HG03442 (cell line): ENCODE data around the gene ATP11C.
"Not testable (repeated sequence)": the region's sequence is repeated elsewhere in the genome, so short reads cannot be mapped to it uniquely, and the experiment has no call there.

Experiments used
- ATAC-seq: cut with Tn5 transposase; IDR thresholded peaks from one replicate; pipeline ENCODE4 v1.9.1; 2021; ENCODE audit warnings: mild to moderate bottlenecking, moderate library complexity; ENCODE audit not compliant: unreplicated experiment

The ATP11C gene

DNA sequence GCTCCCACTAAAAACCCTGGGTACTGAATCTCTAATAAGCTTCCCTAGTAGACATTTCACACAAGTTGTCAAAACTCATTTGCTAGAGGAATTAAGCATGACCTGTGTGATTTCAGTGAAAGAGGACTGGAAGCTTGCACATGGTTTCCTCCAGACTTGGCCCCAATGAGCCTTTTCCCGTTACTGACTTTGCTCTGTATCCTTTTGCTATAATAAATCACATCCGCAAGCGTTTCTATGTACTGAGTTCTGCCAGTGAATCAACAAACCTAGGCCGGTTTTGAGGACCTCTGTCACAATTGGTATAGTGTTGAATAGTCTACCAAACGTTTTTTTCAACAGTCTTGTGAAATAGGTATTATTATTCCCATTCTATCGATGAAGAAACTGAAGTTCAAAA, 8.2 kb downstream of the ATP11C start:
- ATAC-seq, result no peak

DNA sequence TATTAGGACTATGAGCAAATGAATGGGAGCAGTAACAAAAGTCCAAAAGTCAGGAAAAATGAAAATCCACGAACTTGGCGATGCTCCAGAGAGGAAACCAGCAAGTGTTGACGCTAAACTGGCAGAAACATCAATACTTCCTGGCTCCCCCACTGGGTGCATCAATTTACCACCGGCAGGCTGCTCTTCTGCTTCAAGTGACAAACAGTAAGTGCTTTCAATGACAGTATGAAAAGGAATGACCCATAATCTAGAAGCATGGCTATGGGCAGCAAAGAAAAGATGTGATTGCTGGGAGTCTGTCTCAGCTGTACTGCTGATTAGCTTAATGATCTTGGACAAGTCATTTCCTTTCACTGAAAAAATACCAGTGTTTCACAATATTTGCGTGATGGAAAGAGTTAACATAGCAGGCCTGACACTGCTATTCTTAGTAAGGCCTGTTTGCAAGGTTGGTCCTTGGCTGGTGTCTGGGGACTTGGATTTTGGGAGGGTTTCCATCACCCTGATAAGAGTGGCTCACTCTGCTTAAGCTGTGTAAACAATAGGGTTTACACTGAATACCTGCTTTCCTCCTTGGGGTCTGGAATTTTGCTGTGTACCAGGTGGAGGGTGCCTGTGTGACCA, 8.7 kb downstream of the ATP11C start:
- ATAC-seq, result no peak

DNA sequence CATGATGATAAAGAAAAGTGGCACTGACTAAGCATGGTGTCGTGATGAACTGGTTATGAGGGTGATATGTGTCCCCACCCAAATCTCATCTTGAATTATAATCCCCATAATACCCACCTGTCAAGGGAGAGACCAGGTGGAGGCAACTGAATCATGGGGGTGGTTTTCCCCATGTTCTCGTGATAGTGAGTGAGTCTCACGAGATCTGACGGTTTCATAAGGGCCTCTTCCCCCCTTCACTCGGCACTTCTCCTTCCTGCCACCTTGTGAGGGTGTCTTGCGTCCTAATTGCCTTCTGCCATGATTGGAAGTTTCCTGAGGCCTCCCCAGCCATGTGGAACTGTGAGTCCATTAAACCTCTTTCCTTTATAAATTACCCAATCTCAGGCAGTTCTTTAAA, 11.7 kb downstream of the ATP11C start:
- ATAC-seq, result not testable (repeated sequence)

DNA sequence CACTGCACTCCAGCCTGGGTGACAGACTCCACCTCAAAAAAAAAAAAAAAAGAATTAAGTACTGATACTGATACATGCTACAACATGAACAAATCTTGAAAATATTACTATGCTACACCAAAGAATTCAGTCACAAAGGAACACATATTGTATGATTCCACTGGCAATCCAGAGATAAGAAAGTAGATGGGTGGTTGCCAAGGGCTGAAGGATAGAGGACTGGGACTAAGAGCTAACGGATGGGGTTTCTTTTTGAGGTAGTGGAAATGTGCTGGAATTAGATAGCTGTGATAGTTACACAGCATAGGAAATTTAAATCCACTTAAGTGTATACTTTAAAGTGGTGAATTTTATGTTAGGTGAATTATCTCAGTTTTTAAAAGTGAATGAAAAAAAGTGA, 12.5 kb downstream of the ATP11C start:
- no peak for ATAC-seq

DNA sequence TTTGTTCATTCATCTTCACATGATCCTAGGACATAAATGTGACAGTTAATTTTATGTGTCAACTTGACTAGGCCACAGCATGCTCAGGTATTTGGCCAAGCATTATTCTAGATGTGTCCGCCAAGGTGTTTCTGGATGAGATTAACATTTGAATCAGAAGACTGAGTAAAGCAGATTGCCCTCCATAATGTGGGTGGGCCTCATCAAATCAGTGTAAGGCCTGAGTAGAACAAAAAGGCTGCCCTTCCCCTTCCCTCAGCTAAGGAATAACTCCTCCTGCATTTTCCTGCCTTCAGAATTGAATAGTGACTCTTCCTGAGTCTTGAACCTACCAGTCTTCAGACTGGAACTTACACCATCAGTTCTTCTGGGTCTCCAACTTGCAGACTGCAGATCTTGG, 18.4 kb downstream of the ATP11C start:
- no peak for ATAC-seq

DNA sequence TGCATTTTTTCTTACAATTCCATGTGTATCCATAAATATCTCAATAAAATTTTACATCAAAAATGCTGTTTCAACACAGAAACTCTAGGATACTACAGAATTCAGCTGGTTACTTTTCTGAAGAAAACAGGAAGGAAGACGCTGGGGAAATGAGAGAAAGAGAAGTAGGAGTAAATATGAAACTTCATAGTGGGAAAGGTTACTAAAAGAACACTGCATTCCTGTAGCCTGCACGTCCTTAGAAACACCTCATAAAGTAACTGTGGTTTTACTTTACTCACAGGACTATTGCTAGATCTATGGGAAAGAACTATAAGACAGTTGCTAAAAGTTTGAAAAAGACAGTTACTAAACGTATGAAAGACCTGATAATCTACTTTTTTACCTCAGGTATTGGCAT, 23.1 kb downstream of the ATP11C start:
- peak; percentile 73 for ATAC-seq

DNA sequence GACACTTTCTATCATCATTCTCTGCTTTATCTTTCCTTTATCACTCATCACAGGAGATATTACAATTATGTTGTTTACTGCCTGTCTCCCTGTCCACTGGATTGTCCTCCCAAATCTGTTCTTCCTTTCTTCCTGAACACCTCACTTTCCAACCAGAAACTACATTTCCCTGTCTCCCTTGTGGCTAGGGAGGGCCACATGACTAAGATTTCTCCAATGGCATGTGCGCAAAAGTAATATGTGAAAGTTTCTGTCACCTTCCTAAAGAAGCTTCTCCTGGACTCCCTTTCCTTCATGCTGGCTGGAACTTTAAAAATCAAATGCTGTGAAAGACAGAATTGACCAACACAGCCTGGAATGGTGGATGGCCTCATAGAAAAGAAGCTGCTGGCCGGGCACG, 25.8 kb downstream of the ATP11C start:
- ATAC-seq, result no peak

DNA sequence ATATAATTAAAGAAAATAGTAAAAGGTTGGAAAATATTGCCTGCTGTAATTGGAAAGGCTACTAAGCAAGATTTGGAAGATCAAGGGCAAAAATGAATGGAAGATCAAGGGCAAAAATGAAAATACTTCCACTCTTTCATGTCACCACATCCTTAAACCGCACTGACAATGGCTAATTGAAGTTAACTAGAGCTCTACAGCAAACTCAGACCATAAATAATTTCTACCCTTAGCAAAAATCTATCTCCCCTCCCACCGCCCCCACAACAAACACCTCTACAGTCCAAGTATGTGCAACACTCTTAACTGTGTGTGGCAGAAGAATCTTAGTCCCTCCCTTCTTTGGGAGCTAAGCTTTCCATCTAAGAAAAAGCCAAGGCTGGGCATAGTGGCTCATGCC, 27.1 kb downstream of the ATP11C start:
- ATAC-seq, result no peak

DNA sequence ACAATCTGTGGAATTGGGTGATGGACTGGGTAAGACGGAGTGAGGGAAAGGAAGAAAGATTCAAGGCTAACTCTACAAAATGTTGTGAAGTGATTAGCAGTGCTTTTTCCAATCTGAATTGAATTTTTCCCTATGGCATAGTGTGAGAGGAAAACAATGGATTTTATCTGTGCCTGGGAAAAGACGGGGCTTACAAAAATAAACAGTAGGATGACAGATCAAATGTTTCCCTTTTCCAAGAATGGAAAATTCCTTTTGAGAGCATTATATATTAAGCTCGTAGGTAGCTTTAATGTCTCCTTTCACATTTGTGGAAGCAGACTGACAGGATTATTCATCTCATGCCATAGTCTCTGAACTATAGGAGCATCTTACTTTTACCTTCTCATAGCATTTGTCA, 27.8 kb downstream of the ATP11C start:
- ATAC-seq, result no peak

DNA sequence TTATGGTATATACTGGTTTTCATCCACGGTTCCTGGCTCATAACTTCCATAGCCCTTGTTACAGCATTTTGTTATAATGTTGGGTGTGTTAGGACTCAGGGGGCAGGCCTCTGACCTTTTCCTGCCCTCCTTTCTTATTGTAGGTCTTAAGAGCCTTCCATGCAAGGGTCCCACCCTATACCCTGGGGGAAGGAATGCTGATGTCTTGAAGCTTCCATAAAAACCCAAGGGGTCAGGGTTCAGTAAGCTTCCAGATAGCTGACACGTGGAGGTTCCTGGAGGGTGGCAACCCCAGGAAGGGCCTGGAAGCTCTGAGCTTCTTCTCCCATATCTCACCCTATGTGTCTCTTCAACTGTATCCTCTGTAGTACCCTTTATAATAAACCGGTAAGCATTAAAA, 29.6 kb downstream of the ATP11C start:
- no peak for ATAC-seq

DNA sequence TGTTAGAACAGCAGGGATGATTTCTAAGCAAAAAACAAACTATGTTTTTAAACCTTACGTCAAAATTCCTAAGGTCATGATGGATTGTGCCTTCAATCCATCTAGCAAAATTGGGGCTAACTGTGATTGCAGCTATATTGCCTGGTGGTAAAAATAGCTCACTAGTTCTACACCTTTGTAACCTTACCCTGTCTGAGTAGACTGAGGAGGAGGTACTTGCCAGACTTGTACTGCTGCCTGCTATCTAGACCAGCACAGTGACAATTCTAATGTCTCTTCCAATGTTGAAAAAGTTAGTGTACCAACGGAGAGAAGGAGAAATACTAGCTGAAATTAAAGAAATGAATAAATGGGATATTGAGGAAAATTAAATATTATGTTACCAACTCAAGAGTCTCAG, 30.3 kb downstream of the ATP11C start:
- ATAC-seq, result no peak

DNA sequence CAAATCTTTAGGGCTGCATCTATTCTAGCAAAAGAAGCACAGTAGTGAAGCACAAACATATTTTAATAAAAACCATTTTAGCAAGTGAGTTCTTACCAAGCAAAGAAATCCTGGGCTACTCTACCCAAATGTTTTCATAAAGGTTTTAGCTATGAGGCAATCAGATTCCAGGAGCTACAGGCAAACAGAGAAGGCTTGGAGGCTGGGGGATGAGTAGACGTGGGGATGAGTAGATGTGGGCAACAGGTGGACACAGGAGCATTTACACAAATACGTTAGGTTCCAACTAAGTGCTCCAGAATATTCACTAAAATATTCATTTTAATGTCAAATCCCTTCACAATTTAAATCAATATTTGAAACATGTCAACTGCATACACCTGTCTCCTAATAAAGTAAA, 34.5 kb downstream of the ATP11C start:
- no peak for ATAC-seq

DNA sequence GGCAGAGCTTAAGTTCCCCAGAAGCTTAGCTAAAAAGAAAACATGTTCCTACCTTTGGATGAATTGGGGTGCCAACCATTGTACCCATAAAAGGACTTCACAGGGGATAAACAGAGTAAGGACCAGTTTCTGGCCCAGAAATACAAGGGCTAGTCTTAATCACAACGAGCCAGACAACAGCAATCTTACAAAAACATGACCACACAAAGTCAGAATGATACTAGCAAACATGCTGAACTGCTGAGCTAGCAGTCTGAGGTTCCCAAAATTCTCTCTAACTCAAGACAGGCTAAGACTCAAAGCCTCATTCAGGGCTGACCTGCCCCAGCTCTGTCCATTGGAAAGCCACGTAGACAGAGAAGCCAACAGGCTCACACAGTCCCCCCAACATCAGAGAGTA, 40.3 kb downstream of the ATP11C start:
- peak; percentile 91 for ATAC-seq

DNA sequence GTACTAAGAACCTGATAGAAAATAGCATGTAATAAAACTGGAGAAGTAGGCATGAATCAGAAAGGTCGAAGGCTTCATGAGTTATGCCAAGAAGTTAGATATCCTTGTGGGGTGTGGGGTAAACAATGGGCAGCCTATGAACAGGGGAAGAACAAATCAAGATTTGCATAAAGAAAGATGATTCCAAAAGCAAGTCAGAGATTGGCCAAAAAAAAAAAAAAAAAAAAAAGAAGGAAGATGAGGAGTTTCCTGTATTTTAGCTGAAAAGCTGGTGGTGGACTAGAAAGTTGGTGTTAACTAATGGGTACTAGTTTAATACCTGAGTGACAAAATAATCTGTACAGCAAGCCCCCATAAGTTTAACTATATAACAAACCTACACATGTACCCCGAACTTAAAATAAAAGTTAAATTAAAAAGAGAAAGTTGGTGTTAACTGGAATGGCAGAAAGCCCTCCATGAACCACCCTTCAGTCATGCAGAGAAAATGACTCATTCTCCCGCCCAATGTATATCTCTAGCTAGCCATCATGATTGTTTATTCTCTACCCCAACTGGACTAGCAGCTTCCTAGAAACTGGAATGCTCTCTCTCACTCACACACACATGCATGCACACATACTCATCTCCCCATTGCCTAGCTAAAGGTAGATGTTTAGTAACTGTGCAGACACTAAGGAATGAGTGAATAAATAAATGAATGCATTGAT, 41.7 kb downstream of the ATP11C start:
- no peak for ATAC-seq

DNA sequence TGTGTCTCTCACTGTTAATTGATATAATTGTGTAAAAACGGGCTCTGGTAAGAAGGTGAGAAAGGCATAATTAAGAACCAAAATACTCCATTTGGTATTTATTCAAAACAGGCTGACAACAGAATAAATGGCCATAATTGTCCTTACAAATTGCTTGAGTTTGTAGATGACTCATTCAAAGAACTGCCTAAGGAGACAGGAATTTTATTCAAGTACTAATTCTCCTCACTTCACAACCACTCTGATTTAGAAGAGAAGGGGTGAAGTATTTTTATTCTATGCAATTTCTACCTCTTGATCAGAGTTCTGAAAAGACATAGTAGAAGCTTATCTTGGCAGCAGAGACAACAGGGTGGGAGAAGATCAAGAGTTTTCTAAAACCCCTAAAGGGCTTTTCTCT, 43.1 kb downstream of the ATP11C start:
- ATAC-seq, result no peak

DNA sequence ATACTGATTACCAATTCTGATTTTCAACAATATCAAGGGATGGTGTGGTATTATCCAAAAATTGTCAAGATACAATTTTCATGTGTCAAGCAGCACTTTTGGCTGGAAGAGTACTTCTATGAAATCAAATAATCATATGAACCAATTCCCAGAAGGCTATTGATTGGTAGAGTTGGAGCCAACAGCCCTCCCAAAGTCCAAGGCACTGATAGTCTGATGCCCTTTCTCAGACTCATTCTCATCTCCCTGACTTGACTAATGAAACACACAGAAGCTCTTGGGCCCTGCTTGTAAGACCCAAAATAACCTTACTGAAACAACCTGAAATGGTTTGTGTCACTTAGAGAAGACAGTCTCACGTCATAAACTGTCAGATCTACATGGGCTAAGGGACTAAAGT, 48.9 kb downstream of the ATP11C start:
- ATAC-seq, result no peak

DNA sequence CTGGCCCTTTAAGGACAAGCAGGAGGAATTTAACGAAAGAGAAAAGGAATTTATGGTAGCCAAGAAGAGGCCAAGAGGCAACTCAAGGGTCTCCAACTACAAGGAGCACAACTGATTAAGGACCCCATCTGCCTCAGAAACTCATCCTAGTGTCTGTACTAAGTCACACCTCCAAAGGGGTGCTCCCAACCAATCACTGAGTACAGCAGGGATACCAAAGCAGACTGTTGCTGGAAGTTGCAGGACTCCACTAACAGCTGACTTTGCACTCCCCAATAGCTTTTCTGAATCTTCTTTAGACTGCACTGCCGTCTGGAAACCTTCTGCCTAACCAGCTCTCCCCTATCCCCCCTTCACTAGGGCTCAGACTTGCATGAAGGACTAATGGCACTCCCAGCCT, 50.6 kb downstream of the ATP11C start:
- no peak for ATAC-seq

DNA sequence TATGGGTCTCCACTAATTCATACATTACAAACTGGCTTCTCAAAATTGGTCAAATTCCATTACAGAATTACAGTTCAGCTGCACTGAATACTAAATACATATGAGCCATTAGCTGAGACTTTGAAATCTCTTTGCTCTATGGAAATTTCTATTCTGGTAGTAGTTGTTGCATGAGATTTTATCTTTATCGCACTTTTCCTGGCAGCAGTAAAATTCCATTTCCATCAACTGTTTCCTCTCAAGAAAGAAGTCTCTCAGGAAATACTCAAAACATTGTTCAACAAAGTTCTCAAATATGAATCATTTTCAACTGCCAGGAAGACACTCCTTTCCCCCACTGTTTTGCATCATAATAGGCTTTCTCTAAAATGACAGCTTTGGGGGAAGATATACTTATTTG, 51.3 kb downstream of the ATP11C start:
- no peak for ATAC-seq

DNA sequence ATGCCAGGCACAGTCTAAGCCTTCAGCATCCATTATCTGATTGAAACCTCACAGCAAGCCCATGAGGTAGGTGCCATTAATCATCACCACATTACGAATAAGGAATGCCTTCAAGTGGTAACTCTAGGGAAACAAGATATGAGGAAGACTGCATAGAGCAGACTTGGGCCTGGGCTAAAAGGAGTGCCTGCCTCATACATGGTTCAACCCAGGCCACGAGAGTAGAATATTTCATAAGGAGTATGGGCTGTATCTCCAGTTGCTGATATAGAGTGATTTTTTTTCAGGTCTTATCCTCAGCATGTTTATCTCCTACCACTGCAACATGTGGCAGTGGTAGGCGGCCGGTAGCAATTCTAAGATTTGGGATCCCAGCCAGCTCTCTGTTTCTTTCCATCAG, 51.7 kb downstream of the ATP11C start:
- no peak for ATAC-seq

DNA sequence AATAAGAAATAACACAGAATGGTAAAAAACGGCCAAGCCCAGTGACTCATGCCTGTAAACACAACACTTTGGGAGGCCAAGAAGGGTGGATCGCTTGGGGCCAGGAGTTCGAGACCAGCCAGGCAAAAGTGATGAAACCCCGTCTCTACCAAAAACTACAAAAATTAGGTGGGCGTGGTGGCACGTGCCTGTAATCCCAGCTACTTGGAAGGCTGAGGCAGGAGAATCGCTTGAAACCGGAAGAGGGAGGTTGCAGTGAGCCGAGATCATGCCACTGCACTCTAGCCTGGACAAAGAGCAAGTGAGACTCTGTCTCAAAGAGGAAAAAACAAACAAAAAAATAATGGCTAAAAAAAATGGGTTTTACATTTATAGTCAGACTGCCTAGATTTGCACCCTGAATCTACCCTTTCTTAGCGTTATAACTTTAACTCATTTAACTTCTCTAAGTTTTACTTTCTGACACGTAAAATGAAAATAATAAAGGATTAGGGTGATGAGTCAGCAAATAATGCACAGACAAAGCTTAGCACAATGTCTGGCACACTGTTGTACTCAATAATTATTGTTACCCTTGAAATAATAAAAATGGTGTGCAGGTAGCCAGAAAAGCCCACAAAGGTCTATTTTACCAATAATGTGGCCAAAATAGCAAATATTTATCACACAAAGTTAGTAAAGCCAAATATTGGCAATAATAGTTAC, 55.0 kb downstream of the ATP11C start:
- no peak for ATAC-seq

DNA sequence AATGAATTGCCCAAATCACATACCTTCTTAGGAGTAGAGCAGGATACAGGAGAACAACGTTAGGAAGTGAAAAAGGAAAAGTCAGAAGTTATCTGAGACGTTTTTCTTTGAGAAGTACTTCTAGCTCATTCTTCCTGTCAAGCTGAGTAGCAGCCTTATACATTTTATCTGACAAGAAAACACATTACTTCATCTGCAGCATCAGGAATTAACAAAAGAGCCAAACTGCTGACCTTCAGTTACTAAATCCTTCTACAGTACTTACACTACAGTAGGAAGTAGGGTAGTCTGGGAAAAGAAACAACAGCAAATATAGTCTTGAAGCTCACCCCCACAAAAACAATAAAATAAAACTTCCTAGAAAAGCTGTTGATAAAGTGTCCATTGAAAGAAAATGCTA, 57.0 kb downstream of the ATP11C start:
- ATAC-seq, result no peak

DNA sequence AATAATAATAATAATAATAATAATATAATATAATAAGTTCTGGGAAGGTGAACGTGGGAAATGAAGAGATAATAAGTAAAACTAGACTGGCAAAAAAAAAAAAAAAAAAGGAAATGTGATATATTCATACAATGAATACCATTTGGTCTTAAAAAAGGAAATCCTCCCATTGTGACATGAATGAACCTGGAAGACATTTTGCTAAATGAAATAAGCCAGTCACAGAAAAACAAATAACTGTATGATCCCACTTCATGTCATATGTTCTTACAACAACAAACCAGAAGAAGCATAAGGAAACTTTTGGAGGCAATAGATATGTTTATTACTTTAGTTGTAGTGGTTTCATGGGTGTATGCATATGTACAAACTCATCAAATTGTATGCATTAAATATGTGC, 63.1 kb downstream of the ATP11C start:
- ATAC-seq, result no peak
